GM03348 (cell line): ENCODE measurements around the gene PTPRF.
"Not testable (repeated sequence)": the region's sequence is repeated elsewhere in the genome, so short reads cannot be mapped to it uniquely, and the experiment has no call there.

Experiments
- DNase-seq: peaks from one replicate; pipeline ENCODE4 v3.0.0; 2012; ENCODE audit warnings: low spot score

The PTPRF gene

DNA sequence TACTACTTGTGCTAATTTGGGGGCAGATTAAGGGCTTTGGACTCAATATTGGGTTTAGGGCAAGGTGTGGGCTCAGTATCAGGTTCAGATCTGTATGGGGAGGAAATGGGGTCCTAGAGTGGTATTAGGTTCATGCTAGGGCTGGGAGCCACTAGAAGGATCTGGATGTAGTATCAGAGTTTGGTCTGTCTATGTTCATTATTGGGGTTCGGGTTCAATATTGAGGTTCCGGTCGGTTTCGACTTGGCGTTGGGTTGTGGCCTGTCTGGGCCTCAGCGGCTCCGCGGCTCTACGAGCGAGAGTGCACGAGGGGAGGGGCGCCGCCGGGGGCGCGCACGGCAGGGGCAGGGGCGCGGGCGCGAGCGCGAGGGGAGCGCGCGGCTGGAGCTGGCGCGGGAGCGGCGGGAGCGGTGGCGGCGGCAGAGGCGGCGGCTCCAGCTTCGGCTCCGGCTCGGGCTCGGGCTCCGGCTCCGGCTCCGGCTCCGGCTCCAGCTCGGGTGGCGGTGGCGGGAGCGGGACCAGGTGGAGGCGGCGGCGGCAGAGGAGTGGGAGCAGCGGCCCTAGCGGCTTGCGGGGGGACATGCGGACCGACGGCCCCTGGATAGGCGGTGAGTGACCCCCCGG is at the start of gene PTPRF:
Gene PTPRF, plus strand, starts transcription at position 401 of the 624 bp plus-strand sequence. CDS start 14,193 bp downstream, outside the sequence.
- DNase-seq = peak; percentile 98

DNA sequence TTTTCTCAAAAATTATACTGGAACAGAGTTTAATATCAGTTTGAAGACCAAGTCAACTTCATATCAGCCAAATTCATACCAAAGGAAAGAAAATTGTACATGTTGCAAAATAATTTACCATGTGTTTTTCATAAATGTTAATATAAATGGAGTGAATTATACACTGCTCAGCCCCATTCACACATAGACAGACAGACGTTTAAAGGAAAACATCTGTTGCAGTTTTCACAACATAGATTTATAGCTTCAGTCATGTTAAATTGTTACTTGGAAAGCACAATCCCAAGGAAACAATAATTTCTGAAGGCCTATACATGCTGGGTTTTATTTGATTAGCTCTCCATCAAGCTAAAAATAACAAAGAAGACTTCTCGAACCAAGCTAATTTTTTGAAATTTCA is 49.2 kb upstream of the PTPRF start:
- DNase-seq = peak; percentile 49

- DNase-seq = no peak
Observed at GRCh38 chr1:43482215-43482614, 48.5 kb upstream of the PTPRF start.

DNA sequence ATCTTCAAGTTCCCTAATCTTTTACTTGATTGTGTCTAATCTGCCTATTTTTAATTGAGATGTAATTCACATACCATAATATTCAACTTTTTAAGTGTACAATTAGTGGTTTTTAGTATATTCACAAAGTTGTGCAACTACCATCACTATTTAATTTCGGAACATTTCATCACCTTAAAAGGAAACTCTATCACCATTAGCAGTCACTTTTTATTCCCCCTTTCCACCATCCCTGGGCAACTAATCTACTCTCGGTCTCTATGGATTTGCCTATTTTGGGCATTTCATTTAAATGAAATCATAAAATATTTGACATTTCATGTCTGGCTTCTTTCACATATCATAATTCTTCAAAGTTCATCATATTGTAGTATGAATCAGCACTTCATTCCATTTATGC is 46.3 kb upstream of the PTPRF start:
- DNase-seq = no peak

- DNase-seq = no peak
Observed at GRCh38 chr1:43488165-43488564, 42.5 kb upstream of the PTPRF start.

DNA sequence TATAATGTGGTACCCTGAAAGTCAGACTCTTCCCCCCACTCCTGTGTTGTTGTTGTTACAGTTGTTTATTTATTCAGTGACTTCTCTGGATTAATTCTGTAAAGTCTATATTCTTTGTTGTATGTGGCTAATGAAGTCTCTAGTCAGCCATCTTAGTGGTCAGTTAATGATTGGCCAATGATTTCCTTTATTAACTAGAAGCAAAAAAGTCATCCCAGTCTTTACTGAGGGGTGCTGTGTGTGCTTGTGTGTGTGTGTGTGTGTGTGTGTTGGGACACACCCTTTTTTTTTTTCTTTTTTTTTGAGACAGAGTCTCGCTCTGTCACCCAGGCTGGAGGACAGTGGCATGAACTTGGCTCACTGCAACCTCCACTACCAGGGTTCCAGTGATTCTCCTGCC is 39.6 kb upstream of the PTPRF start:
- no peak for DNase-seq

- DNase-seq = no peak
Observed at GRCh38 chr1:43492826-43493225, 37.9 kb upstream of the PTPRF start.

- no peak for DNase-seq
Observed at GRCh38 chr1:43493661-43494450, 36.8 kb upstream of the PTPRF start.

- DNase-seq = no peak
Observed at GRCh38 chr1:43495204-43495603, 35.5 kb upstream of the PTPRF start.

DNA sequence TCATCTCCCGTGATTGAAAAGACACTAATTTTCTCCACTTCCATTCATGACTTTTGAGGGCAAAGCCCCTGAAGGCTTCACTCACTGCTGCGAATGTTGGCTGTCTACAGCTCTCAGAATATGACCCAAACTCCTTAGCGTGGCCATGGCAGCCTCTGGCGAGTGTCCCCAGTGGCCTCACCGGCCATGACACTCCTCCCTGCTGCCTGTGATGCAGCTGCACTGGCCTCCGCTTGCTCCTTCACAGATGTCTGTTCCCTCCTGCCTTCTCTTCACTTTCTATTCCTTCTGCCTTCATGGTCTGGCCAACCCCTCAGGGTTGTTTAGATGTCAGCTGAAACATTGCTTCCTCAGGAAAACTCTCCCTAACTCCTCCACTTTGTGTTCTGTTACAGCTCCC is 30.8 kb upstream of the PTPRF start:
- DNase-seq = no peak

- not testable (repeated sequence) for DNase-seq
Observed at GRCh38 chr1:43501806-43502205, 28.9 kb upstream of the PTPRF start.

- no peak for DNase-seq
Observed at GRCh38 chr1:43503534-43503933, 27.1 kb upstream of the PTPRF start.

- DNase-seq = no peak
Observed at GRCh38 chr1:43505077-43505780, 25.5 kb upstream of the PTPRF start.

DNA sequence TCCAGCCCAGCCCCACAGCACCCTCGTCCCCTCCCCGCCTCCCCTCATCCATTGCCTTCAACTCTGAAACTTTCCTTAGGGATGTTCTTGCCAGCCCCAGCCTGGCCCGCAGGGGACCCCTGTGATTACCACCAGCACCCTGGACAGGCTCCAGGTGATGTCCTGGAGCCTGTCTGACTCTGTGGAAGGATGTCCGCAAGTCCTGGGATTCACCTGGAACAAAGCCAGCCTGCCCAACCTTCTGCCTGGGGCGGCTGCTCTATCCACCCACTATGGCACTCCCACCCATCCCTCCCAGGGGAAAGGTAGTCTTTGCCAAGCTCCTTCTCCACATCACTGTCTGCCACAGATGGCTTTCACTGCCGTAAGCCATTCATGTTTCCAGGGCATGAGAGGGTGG is 24.4 kb upstream of the PTPRF start:
- no peak for DNase-seq

GRCh38 chr1:43507296-43508295 is 23.1 kb upstream of the PTPRF start:
- DNase-seq = no peak

DNA sequence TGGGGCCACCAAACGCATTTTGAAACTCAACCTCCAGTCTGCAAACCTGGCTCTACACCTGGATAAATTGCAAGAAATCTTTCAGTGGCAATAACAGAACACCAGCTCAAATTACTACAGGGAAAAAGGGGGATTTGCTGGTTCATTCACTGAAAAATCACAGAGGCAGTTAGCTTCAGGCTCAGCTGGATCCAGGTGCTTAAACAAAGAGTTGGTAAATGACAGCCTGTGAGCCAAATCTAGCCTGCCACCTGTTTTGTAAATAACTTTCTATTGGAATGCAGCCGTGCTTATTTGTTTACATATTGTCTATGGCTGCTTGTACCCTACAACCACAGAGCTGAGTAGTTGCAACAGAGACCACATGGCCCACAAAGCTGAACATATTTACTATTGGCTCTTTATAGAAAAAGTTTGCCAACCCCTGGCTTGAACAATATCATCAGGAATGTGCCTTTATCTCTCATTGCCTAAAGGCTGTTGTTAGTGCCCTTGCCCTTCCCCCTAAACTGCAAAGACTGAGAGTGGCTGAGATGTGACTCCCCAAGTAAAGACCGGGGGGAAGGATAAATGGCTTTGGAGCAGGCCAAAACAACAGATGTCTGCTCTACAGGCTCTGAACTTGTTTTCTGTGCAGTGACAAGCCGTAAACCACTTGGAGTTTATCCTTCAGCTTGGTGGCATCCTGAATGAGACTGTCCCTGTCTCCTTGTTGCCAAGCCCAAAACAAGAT is 21.5 kb upstream of the PTPRF start:
- no peak for DNase-seq

DNA sequence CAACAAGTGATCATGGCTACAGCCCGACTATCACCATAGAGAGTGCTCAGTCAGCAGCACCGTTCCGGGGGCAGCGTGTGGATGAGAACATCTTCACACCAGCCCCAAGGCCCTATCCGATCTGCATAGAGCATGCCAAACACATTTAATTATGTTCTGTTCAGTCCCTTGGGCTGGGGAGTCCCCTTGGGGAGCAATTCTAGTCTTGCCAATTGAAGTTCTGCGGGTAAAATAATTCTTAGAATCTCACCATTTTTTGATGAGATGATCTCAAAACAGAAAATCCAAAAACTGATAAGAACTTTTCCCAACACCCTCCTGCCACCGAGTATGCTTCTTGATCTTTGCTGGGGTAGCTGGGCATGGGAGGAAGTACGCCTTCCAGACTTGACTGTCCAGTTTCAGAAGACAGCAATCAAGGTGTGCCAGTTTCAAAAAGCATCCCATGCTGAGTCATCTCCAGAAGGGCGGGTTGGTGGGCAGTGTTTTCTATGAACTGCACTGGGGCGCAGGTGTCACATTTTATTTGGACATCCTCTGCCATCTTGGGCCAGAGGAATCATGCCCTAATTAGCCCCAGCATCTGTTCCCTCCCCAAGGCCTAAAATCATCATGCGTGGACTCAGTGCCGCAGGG is 20.8 kb upstream of the PTPRF start:
- no peak for DNase-seq

GRCh38 chr1:43510621-43511020 is 20.1 kb upstream of the PTPRF start:
- no peak for DNase-seq

- DNase-seq = no peak
Observed at GRCh38 chr1:43511394-43511793, 19.3 kb upstream of the PTPRF start.

DNA sequence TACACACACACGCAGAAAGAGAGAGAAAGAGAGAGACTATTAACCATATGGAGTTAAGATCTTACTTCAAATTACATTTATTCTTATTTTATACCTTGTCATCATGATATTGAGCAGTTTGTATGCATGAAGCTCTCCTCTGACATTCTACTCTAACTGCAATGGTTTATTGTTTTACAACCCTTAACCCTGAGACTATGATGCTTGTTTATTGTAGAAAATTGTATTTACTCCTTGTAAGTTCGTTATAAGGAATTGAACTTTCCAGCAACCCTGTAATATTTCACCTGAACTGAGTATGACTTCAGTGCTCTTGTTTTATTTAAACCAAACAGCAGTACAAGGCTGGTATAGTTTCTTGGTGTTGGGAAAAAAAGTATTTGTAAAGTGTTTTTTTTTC is 18.6 kb upstream of the PTPRF start:
- DNase-seq = no peak

DNA sequence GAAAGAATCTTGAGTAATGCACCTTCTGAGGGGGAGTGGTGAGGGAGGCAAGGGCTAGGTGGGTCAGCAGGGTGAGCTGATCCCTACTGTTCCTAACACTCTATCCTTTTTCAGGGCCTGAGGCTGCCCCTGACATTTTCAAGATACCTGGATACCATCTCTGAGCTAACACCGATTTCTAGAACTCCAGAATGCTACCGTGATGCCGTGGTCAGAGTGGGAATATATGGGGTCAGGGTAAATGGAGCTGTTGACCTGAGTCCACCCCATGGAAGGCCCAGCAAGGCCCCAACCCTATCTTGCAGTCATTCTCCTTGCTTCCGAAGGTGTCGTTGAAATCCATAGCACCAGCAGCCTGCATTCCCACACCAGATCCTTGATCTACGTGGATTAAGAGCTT is 18.0 kb upstream of the PTPRF start:
- DNase-seq = no peak
